Measurements from ENCODE around the gene BAIAP2L1.

- TF ChIP-seq POLR2A (IDR thresholded peaks at IDR 0.05) (no peak), POLR2AphosphoS5 (IDR thresholded peaks at IDR 0.05) (no peak), CTCF (IDR thresholded peaks at IDR 0.05) (no peak), EP300 (IDR thresholded peaks at IDR 0.05; ENCODE audit: low read depth) (no peak)
These were observed 76.1 kb downstream of the BAIAP2L1 start for GRCh38 chr7:98324782-98325181.

Data from transverse colon (tissue), 4 donors.